PFSK-1 (cell line): ENCODE measurements around the gene PRR33.

ENCODE experiments used
- FOXP2 ChIP-seq: optimal IDR thresholded peaks from 2 replicates; pipeline ENCODE3; 2011; ENCODE audit warnings: borderline replicate concordance, control low read depth, inconsistent platforms; ENCODE audit not compliant: insufficient read depth; ENCODE audit errors: extremely low read length, extremely low read depth
- POLR2AphosphoS5 ChIP-seq: IDR thresholded peaks from 2 replicates; pipeline ENCODE4 v1.6.1; 2012; ENCODE audit warnings: low read depth, mild to moderate bottlenecking, control low read depth, low read length, moderate library complexity
- SIN3A ChIP-seq: IDR thresholded peaks from 2 replicates; pipeline ENCODE4 v1.6.1; 2012; ENCODE audit warnings: mild to moderate bottlenecking, low read length, moderate library complexity, borderline replicate concordance; ENCODE audit not compliant: insufficient read depth
- TAF1 ChIP-seq: IDR thresholded peaks from 2 replicates; pipeline ENCODE4 v1.6.1; 2012; ENCODE audit warnings: low read length, control low read depth, borderline replicate concordance; ENCODE audit not compliant: insufficient read depth
- TF ChIP-seq, protein P1 (sequence below), 2 experiments: IDR thresholded peaks; 2 replicates each; pipeline versions ENCODE4 v1.6.1 to v1.8.0; 2011 to 2012; ENCODE audit warnings: low read depth in 2 of 2, low read length in 2 of 2, control low read depth in 1 of 2, inconsistent platforms in 1 of 2, mild to moderate bottlenecking in 1 of 2, moderate library complexity in 1 of 2; ENCODE audit not compliant: insufficient read depth in 1 of 2

Gene PRR33

DNA sequence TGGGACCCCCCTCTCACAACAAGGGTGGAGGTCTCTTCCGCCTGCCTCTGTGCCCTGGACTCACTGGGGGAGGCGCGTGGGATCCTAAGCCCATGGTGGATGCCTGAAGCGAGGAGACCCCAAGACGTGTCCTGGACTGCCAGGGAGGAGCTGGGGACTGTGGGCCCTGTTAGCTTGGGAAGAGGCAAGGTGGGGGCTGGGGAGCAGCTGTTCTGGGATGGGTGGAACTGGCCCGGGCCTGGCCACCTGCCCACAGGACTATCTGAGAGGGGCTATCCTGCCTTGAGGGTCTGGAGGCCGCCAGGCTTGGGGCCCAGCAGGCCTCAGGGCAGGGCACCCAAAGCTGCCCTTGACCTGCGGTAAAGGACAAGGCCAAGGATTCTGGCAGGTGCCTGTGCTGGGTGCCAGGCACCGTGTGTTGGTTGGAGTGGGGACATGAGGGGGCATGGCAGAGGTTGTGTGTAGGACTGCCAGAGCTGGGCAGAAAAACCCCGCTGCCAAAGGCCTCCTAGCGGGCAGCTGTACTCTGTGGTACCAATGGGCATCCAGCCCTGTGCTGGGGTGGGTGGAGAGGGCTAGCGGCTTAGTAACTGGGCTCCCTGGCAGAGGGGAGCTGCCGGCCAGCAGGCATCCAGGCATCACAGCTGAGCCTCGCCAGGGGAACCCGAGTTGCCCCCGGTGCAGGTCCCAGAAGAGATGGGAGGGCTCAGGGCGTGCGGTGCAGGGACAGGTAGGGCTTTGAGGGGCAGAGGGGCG, 38.1 kb downstream of the PRR33 start:
- TF ChIP-seq TAF1: no peak
- no peak for TF ChIP-seq FOXP2
- TF ChIP-seq POLR2AphosphoS5: no peak
- no peak for TF ChIP-seq SIN3A
- TF ChIP-seq, protein P1, sequence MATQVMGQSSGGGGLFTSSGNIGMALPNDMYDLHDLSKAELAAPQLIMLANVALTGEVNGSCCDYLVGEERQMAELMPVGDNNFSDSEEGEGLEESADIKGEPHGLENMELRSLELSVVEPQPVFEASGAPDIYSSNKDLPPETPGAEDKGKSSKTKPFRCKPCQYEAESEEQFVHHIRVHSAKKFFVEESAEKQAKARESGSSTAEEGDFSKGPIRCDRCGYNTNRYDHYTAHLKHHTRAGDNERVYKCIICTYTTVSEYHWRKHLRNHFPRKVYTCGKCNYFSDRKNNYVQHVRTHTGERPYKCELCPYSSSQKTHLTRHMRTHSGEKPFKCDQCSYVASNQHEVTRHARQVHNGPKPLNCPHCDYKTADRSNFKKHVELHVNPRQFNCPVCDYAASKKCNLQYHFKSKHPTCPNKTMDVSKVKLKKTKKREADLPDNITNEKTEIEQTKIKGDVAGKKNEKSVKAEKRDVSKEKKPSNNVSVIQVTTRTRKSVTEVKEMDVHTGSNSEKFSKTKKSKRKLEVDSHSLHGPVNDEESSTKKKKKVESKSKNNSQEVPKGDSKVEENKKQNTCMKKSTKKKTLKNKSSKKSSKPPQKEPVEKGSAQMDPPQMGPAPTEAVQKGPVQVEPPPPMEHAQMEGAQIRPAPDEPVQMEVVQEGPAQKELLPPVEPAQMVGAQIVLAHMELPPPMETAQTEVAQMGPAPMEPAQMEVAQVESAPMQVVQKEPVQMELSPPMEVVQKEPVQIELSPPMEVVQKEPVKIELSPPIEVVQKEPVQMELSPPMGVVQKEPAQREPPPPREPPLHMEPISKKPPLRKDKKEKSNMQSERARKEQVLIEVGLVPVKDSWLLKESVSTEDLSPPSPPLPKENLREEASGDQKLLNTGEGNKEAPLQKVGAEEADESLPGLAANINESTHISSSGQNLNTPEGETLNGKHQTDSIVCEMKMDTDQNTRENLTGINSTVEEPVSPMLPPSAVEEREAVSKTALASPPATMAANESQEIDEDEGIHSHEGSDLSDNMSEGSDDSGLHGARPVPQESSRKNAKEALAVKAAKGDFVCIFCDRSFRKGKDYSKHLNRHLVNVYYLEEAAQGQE (IDR thresholded peaks at IDR 0.05; ENCODE audit: insufficient read depth in 1 of 2, low read depth in 2 of 2, low read length in 2 of 2): no peak

DNA sequence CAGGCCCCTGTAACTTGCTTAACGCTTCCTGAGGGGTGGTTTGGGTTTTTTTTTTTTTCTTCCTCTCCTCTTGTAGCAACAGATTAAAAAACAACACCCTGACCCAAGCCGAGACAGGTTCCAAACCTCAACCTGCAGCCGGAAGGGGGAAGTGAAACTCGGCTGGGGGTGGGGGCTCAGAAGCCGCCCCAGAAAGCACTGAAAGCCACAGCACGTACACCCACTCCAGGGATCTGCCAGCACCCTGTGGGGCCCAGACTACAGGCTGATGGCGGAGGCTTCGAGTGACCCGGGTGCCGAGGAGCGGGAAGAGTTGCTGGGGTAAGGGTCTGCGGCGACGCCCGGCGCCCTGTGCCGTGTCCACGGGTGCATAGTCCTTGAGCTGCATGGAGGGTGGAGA, 38.8 kb downstream of the PRR33 start, which contains the start of gene LSP1:
Gene LSP1, plus strand, starts transcription at position 208 of the 400 bp plus-strand sequence. Its CDS starts 61 bp downstream, at position 269.
- TF ChIP-seq SIN3A: no peak

DNA sequence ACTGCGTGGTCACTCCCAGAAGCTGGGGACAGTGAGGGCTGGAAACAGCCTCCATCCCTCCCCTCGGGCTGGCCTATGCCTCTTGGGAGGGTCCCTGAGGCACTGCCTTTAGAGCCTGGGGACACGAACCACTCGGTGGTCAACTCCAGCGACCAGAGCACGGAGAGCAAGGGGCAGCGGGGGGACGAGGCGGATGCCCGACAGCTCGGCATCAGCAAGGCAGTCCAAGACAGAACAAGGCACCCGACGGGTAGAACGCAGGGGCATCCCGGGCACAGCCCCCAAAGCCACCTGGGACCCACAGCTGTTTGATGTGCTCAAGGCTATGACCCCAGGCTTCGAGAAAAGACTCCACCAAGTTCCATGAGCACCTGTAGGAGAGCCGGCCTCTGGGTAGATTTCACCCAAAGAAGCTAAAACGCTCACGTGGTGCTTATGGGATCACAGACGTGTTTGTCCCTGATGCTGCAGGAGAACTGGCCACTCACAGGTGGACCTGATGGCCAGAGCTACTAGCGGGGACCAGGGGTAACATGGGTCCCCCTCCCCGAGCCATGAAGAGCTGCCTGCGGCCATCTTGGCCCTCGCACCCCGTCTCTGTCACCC, 39.3 kb downstream of the PRR33 start:
- TF ChIP-seq SIN3A (no peak), TAF1 (no peak), POLR2AphosphoS5 (no peak), FOXP2 (no peak)
- TF ChIP-seq, protein P1 (IDR thresholded peaks at IDR 0.05; ENCODE audit: insufficient read depth in 1 of 2, low read depth in 2 of 2, low read length in 2 of 2): no peak

DNA sequence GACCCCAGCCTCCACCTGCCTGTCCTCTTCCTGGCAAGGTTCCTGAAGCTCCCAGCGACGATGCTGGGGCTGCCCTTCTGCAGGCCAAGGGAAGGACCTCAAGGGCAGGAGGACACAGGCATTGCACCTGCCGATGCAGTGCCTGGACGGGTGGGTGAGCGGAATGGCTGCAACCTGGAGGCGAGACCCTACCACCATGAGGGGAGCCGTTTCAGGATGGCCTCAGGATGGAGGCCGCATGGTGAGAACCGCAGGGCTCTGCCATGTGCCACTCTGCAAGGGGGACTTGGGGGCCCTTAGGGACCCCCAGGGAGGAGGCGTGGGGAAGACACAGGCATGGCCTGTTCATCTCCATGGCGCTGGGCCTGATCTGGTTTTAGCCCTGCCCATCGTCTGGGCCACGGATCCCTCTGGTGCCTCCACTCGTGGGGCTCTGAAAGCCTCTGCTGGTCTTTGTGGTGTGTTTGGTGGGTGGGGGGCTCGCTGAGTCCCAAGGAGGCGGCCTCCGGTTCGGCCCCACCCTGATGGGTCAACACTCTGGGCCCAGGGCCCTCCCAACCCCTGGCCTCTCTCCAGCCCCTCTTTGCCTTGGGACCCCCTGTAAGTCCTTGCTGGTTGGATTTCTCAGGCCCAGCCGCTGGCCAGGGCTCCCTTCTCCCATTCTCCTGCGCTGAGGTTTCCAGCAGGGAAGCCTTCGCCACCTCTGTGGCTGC, 40.1 kb downstream of the PRR33 start:
- TF ChIP-seq SIN3A (no peak), TAF1 (no peak), POLR2AphosphoS5 (no peak), FOXP2 (no peak)
- TF ChIP-seq, protein P1 (IDR thresholded peaks at IDR 0.05; ENCODE audit: insufficient read depth in 1 of 2, low read depth in 2 of 2, low read length in 2 of 2): no peak

DNA sequence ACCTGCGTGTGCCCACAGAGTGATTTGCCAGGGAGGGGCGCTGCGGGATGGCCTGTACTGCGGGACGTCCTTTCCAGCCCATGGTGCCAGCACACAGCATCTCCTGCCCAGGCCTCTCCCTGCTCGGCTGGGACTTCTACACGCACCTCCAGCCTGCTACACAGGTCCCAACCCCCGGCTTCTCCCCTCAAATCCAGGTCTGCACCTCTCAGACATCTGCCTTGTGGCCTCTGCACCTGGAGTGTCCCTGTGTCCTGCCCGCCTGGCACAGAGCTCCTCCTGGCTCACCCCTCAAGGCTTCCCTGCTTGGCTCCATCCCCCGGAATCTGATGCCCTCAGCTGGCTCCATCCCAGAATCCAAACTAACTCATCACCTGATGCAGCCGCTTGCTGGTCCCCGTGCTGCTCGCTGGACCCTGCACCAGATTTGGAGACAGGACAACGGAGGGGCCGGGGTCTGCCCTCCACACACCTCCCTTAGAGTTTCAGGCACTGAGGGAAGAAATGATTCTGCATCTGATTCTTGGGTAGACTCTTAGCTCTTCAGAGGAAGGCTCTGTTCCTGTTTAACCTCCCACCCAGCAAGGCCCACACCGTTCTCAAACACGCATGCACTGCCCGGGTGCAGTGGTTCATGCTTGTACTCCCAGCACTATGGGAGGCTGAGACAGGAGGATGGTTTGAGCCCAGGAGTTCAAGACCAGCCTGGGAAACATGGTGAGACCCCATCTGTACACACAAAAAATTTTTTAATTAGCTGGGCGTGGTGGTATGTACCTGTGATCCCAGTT, 42.9 kb downstream of the PRR33 start:
- TF ChIP-seq, protein P1 (IDR thresholded peaks at IDR 0.05; ENCODE audit: insufficient read depth in 1 of 2, low read depth in 2 of 2, low read length in 2 of 2): no peak
- TF ChIP-seq TAF1 (no peak), POLR2AphosphoS5 (no peak), SIN3A (no peak), FOXP2 (no peak)
